Caco-2 (cell line): ENCODE measurements around the gene RNU5D-1. TPM values are rescaled to one million over a fixed set of nuclear protein-coding genes. Genes with fewer than 3 reads are reported as not detected.
A peak's percentile ranks its signal among the peaks of the same experiment; 100 is the strongest.

Source experiments
- Bru-seq: library from RNA; stranded (reverse); fragments of 400-500 nt; gene quantifications from one replicate; lab custom pipeline; 2021; lab: Mats Ljungman, UMichigan
- BruChase-seq, 2 experiments: library from RNA; stranded (reverse); fragments of 400-500 nt; gene quantifications; one replicate each; lab custom pipeline; 2021; lab: Mats Ljungman, UMichigan
- BruUV-seq: library from RNA; stranded (reverse); fragments of 400-500 nt; replicated peaks from 2 replicates; lab custom pipeline; 2021; lab: Mats Ljungman, UMichigan
- CTCF ChIA-PET: fragments of 300-600 bp; sonication (Branson Sonifier 250); formaldehyde crosslinking; loops from one replicate; lab custom pipeline; 2022; ENCODE audit warnings: antibody characterized with exemption; lab: Charles Lee
- POLR2A ChIA-PET: fragments of 300-600 bp; sonication (Branson Sonifier 250); formaldehyde crosslinking; loops from one replicate; lab custom pipeline; 2022; ENCODE audit warnings: antibody characterized with exemption; lab: Charles Lee
- DNase-seq, 2 experiments: peaks; one replicate each; pipeline versions ENCODE4 v3.0.0 to v3.0.0-alpha.2; 2020 to 2022
- H3K27me3 ChIP-seq: replicated peaks from 2 replicates; pipeline ENCODE4 v1.6.0; 2011; ENCODE audit warnings: low read length; ENCODE audit not compliant: control insufficient read depth, insufficient read depth
- H3K36me3 ChIP-seq: 2 replicates; pipeline ENCODE4 v1.5.1; 2011; ENCODE audit warnings: low read length; ENCODE audit not compliant: control insufficient read depth, insufficient read depth
- H3K4me1 ChIP-seq: fragments of 250-450 bp; sonication (Bioruptor Pico); 2 replicates; pipeline ENCODE4 v1.5.1; 2020; ENCODE audit warnings: mild to moderate bottlenecking
- H3K4me3 ChIP-seq: 2 replicates; pipeline ENCODE4 v1.5.1; 2011; ENCODE audit warnings: low read depth, mild to moderate bottlenecking, control low read depth, low read length
- H3K9me3 ChIP-seq: fragments of 250-450 bp; sonication (Bioruptor Pico); 2 replicates; pipeline ENCODE4 v1.5.1; 2020; ENCODE audit warnings: mild to moderate bottlenecking, moderate library complexity
- H3K27ac Mint-ChIP-seq: one replicate; pipeline ENCODE4 v1.8.0; 2022; ENCODE audit warnings: mixed read lengths; ENCODE audit not compliant: unreplicated experiment
- H3K27me3 Mint-ChIP-seq: one replicate; pipeline ENCODE4 v1.8.0; 2022; ENCODE audit warnings: mixed read lengths; ENCODE audit not compliant: insufficient read depth, unreplicated experiment
- H3K36me3 Mint-ChIP-seq: one replicate; pipeline ENCODE4 v1.8.0; 2022; ENCODE audit warnings: mild to moderate bottlenecking, mixed read lengths; ENCODE audit not compliant: insufficient read depth, unreplicated experiment
- H3K4me1 Mint-ChIP-seq: one replicate; pipeline ENCODE4 v1.8.0; 2022; ENCODE audit warnings: low read depth, mixed read lengths; ENCODE audit not compliant: unreplicated experiment
- H3K4me3 Mint-ChIP-seq: one replicate; pipeline ENCODE4 v1.8.0; 2022; ENCODE audit warnings: mild to moderate bottlenecking, moderate library complexity, mixed read lengths; ENCODE audit not compliant: unreplicated experiment
- H3K9me3 Mint-ChIP-seq: one replicate; pipeline ENCODE4 v1.8.0; 2022; ENCODE audit warnings: mixed read lengths; ENCODE audit not compliant: unreplicated experiment
- intact Hi-C: fragments of 100-400 bp; cut with micrococcal nuclease; formaldehyde crosslinking; loops from one replicate; pipeline ENCODE4 v1.10.0; 2022; ENCODE audit not compliant: unreplicated experiment
- long read RNA-seq: library from polyadenylated mRNA; stranded (forward); transcript quantifications from one replicate; pipeline ENCODE4 v2.0.0, GENCODE V29; 2022
- total RNA-seq: library from RNA; stranded (reverse); gene quantifications from 2 replicates; pipeline ENCODE4 v1.2.3, GENCODE V29; 2022
- TF ChIP-seq, protein P1 (sequence below), 2 experiments: fragments of 200-600 bp in 1 of 2; IDR thresholded peaks; 1 replicate in 1 of 2; 2 replicates in 1 of 2; pipeline versions ENCODE4 v1.5.1 to v1.8.0; 2011 to 2022; ENCODE audit warnings: antibody characterized with exemption in 1 of 2, control low read depth in 1 of 2, inconsistent platforms in 1 of 2, low read depth in 1 of 2, low read length in 1 of 2, mild to moderate bottlenecking in 1 of 2, moderate library complexity in 1 of 2; ENCODE audit not compliant: insufficient read depth in 1 of 2, severe bottlenecking in 1 of 2, unreplicated experiment in 1 of 2

The RNU5D-1 gene
- total RNA-seq (16.3 TPM in 1 of 2 replicates, not detected in the other), Bru-seq, nascent RNA (percentile 97 among the genes with signal in this experiment), BruChase-seq, experiment 1, labeled RNA remaining after a 2-hour chase (percentile 77 among the genes with signal in this experiment), BruChase-seq, experiment 2, labeled RNA remaining after a 6-hour chase (percentile 65 among the genes with signal in this experiment)
- long read RNA-seq: 0 reads

DNA sequence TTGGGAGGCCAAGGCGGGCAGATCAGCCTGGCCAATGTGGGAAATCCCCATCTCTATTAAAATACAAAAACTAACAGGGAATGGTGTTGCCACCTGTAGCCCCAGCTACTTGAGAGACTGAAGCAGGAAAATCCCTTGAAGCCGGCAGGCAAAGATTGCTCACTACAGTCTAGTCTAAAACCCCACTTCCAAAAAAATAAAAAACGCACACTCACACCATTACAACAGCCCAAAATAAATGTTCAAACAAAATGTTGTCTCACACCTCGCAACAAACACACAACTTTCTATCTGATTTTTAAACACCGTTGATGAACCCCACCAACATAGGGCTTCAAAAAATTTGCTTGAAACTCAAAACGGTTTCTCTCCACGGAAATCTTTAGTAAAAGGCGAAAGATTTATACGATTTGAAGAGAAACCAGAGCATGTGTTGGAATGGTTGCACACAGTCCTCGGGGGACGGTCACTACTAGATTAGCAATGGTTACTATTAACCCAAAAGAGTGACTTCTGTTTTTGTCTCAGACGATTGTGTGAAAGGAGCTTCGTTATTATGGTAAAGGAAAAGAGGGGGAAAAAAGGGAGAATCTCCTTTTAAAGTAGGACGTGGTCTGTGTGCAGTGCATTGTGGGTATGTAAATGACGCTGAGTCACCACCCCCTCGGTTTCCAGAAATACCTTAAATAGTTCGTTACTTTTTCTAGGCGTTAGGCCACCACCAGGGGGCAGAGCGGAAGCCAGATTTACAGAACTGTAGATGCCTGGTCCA lies at the start of gene RNU5D-1:
Gene RNU5D-1 (minus strand): TSS at position 430 of the 772 bp plus-strand sequence.
- Mint-ChIP-seq H3K27me3 (no peaks in the 10 kb centered on the region), H3K9me3 (no peaks in the 10 kb centered on the region), H3K4me3 (peak within 1 kb of the TSS; percentile 59), H3K27ac (peak within 1 kb of the TSS; percentile 99), H3K4me1 (peaks cover 12% of the 10 kb centered on the region), H3K36me3 (peaks cover 14% of the 10 kb centered on the region)
- H3K4me3 ChIP-seq: peak within 1 kb of the TSS; percentile 18; the same call in 1 of the 2 replicates
- TSS peak; percentile 100 for BruUV-seq
- H3K27me3 ChIP-seq: no peaks in the 10 kb centered on the region
- DNase-seq: peak; percentile 90
- no peaks in the 10 kb centered on the region for H3K4me1 ChIP-seq
- no peaks in the 10 kb centered on the region for H3K9me3 ChIP-seq
- intact Hi-C loops: loop anchor here (1.0 to 5.0 kb wide), 3 partner anchors 8 to 89 kb away; partner anchors contain the start of gene KIF2C
- CTCF ChIA-PET: interaction anchor here (0.6 to 1.4 kb wide), 6 partner anchors 9 to 251 kb away, joined by 3 to 5 read pairs (median 4); partner anchors contain the start of gene PLK3
- TF ChIP-seq, protein P1, sequence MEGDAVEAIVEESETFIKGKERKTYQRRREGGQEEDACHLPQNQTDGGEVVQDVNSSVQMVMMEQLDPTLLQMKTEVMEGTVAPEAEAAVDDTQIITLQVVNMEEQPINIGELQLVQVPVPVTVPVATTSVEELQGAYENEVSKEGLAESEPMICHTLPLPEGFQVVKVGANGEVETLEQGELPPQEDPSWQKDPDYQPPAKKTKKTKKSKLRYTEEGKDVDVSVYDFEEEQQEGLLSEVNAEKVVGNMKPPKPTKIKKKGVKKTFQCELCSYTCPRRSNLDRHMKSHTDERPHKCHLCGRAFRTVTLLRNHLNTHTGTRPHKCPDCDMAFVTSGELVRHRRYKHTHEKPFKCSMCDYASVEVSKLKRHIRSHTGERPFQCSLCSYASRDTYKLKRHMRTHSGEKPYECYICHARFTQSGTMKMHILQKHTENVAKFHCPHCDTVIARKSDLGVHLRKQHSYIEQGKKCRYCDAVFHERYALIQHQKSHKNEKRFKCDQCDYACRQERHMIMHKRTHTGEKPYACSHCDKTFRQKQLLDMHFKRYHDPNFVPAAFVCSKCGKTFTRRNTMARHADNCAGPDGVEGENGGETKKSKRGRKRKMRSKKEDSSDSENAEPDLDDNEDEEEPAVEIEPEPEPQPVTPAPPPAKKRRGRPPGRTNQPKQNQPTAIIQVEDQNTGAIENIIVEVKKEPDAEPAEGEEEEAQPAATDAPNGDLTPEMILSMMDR (IDR thresholded peaks at IDR 0.05; ENCODE audit: insufficient read depth in 1 of 2, low read depth in 1 of 2, low read length in 1 of 2, severe bottlenecking in 1 of 2, unreplicated experiment in 1 of 2): peak; percentile 69 to 78
- H3K36me3 ChIP-seq: no peaks in the 10 kb centered on the region
- POLR2A ChIA-PET: interaction anchor here (0.6 to 1.7 kb wide), 9 partner anchors 9 to 572 kb away, joined by 3 to 46 read pairs (median 7); partner anchors contain the start of genes ARMH1, HECTD3, RPS8 and TMEM53

- intact Hi-C loops: no loop called here
- peaks cover 3% of the 10 kb centered on the region for H3K4me1 ChIP-seq
- no peak for DNase-seq
- Mint-ChIP-seq H3K36me3 (peaks cover 73% of the 10 kb centered on the region), H3K27me3 (no peaks in the 10 kb centered on the region), H3K4me3 (no peak overlapping the region), H3K27ac (no peak overlapping the region), H3K9me3 (no peaks in the 10 kb centered on the region), H3K4me1 (no peaks in the 10 kb centered on the region)
- no peaks in the 10 kb centered on the region for H3K27me3 ChIP-seq
- TF ChIP-seq, protein P1 (IDR thresholded peaks at IDR 0.05; ENCODE audit: insufficient read depth in 1 of 2, low read depth in 1 of 2, low read length in 1 of 2, severe bottlenecking in 1 of 2, unreplicated experiment in 1 of 2): no peak
- no peak overlapping the region for H3K4me3 ChIP-seq
- ChIA-PET CTCF (no interaction called here), POLR2A (interaction anchor here (0.5 to 1.4 kb wide), 5 partner anchors 11 to 164 kb away, joined by 3 to 9 read pairs (median 3); no protein-coding TSS in a partner anchor)
- peaks cover 4% of the 10 kb centered on the region for H3K36me3 ChIP-seq
- H3K9me3 ChIP-seq: no peaks in the 10 kb centered on the region
- no TSS peak for BruUV-seq
Observed at GRCh38 chr1:44780583-44781121, 49.7 kb upstream of the RNU5D-1 start.
